Measurements from ENCODE around the gene PTK7.
A peak's percentile ranks its signal among the peaks of the same experiment; 100 is the strongest.

PTK7 gene

DNA sequence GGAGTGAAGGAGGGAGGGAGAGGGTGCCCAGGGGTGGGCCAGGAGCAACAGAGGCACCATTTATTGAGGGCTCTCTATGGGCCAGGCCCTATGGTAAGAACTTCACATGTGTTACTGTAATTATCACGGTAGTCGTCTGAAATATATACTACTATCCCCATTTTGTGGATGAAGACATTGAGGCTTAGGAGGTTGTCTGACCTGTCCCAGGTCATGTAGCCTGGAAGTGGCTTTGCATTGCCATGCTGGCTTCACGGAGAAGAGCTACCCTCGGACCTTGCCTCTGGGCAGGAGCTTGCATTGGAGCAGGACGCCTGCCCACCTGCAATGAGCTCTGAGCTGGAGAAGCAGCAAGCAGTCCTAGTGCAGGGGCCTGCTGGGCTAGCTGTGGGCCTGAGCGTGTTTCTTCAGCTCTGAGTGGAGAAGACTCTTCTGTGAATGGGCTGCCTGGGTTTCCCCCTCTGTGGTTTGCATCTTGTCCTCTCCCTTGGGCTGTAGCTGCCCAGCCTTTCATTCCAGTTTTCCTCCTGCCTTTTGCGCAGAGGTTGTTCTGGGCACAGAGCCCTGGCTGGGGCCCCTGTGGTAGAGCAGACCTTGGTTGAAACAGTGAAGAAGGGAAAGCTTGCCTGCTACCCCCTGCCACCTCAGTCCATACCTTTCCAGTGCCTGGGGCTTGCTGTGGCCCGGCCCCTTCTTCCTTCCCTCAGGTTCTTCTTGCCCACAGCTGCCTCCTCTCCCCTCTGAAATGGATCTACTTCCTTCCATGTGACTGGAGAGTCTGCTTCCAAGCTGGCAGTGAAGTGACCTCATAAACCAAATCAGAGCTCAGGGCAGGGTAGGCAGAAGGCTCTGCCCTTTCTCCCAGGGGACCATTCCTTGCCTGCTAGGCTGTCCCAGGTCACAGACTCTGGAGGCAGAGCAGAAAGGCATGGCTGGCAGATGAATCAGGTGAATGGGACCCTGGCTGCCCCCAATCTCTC, 70.9 kb downstream of the PTK7 start:
- H3K27me3 Mint-ChIP-seq: no peaks in the 10 kb centered on the region
- peaks cover 0 to 3% of the 10 kb centered on the region in 2 donors for H3K4me1 Mint-ChIP-seq
- H3K36me3 Mint-ChIP-seq: no peaks in the 10 kb centered on the region
- H3K4me3 Mint-ChIP-seq: no peak overlapping the region
- H3K27ac Mint-ChIP-seq: no peak overlapping the region
- DNase-seq (no peak), ATAC-seq (replicated peaks) (no peak)
- H3K9me3 Mint-ChIP-seq: no peaks in the 10 kb centered on the region

DNA sequence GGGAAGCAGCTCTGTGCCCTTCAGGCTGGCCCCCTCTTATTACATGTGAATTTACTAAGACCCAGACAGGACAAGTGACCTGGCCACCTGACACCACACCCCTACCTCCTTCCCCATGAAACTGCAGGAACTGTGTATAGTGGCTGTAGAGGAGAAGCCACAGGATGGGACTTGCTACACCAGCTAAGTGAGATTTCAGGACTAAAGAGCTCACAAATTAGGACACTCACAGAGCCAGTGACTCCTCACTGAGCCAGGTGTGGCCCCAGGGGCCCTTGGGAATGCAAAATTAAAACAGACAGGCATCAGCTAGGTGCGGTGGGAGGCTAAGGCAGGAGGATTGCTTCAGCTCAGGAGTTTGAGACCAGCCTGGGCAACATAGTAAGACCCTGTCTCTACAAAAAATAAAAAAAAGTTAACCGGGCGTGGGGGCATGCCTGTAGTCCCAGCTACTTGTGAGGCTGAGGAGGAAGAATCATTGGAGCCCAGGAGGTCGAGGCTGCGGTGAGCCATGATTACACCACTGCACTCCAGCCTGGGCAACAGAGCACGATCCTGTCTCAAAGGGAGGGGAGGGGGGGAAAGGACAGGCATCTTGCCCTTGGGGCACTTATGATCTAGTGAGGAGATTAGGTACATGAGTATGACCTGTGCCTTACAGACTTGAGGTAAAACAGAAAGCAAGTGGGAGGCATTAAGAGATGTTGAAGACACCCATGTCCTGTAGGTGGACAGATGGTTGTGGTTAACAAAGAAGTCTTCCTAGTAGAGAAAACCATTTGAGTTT, 71.8 kb downstream of the PTK7 start:
- Mint-ChIP-seq H3K27ac (peak overlapping the region; percentile 2), H3K27me3 (no peaks in the 10 kb centered on the region), H3K4me3 (no peak overlapping the region), H3K4me1 (peaks cover 0 to 3% of the 10 kb centered on the region in 2 donors), H3K9me3 (no peaks in the 10 kb centered on the region), H3K36me3 (no peaks in the 10 kb centered on the region)
- DNase-seq: no peak
- no peak for ATAC-seq (replicated peaks)

DNA sequence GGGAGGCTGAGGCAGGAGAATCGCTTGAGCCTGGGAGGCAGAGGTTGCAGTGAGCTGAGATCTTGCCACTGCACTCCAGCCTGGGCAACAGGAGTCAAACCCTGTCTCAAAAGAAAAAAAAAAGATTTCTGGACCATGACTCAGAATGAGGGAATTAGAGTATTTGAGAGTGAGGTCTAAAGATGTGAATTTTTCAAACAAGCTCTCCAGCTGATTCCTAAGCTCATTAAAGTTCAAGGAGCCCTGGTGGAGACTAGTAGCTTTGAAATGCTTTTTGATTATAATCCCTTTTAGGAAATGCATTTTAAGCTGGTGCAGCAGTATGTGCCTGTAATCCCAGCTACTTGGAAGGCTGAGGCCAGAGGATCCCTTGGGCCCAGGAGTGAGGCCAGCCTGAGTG, 73.2 kb downstream of the PTK7 start:
- ATAC-seq (replicated peaks) (no peak), DNase-seq (no peak)
- no peaks in the 10 kb centered on the region for H3K9me3 Mint-ChIP-seq
- H3K36me3 Mint-ChIP-seq: no peaks in the 10 kb centered on the region
- no peak overlapping the region for H3K4me3 Mint-ChIP-seq
- no peaks in the 10 kb centered on the region for H3K4me1 Mint-ChIP-seq
- no peaks in the 10 kb centered on the region for H3K27me3 Mint-ChIP-seq
- no peak overlapping the region for H3K27ac Mint-ChIP-seq

DNA sequence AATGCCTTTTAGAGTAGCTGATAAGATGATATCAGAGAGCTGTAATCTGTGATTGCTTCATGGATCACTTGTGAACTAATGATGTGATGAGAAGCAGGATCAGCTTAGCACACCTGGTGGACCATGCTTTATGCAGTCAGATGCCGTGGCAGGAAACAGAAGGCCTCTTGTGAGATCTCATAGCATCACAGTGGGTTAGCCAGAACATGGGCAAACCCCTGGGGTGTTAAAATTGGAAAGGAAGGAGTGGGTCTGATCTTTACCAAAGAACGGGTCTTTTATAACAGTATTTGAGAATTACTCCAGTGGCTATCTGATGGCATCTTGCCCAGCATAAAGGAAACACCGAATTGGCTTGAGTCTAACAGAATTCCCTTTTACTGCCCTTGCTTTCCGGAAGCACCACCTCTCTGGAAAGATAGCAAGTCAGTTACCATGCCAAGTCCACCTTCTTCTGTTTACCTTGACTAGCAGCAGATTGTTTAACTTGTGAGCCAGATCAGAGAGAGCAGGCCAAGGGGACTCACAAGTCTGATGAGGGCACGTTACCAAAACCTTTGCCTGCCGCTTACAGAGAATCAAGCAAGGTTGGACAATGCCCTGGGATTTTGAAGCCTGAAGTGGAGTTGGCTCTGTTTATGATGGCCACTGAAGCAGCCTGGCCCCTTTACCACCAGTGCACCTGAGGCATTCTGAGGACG, 74.1 kb downstream of the PTK7 start:
- DNase-seq: no peak
- H3K36me3 Mint-ChIP-seq: no peaks in the 10 kb centered on the region
- H3K9me3 Mint-ChIP-seq: no peaks in the 10 kb centered on the region
- no peak for ATAC-seq (replicated peaks)
- no peaks in the 10 kb centered on the region for H3K4me1 Mint-ChIP-seq
- H3K27ac Mint-ChIP-seq: no peak overlapping the region
- no peak overlapping the region for H3K4me3 Mint-ChIP-seq
- no peaks in the 10 kb centered on the region for H3K27me3 Mint-ChIP-seq

DNA sequence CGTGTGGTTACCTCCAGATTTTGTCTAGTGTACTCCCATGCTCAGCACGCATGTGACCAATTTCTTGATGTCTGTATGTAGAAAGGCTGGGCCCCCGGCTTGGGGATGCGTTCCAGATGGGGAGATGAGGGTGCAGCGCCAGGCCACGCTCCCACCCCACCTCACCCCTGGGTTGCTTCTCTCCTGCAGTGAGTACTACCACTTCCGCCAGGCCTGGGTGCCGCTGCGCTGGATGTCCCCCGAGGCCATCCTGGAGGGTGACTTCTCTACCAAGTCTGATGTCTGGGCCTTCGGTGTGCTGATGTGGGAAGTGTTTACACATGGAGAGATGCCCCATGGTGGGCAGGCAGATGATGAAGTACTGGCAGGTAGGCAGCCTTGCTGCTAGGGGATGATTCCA, 83.5 kb downstream of the PTK7 start:
- no peak overlapping the region for H3K4me3 Mint-ChIP-seq
- ATAC-seq (replicated peaks) (no peak), DNase-seq (no peak)
- H3K4me1 Mint-ChIP-seq: no peaks in the 10 kb centered on the region
- no peaks in the 10 kb centered on the region for H3K27me3 Mint-ChIP-seq
- H3K9me3 Mint-ChIP-seq: no peaks in the 10 kb centered on the region
- H3K27ac Mint-ChIP-seq: no peak overlapping the region
- no peaks in the 10 kb centered on the region for H3K36me3 Mint-ChIP-seq

DNA sequence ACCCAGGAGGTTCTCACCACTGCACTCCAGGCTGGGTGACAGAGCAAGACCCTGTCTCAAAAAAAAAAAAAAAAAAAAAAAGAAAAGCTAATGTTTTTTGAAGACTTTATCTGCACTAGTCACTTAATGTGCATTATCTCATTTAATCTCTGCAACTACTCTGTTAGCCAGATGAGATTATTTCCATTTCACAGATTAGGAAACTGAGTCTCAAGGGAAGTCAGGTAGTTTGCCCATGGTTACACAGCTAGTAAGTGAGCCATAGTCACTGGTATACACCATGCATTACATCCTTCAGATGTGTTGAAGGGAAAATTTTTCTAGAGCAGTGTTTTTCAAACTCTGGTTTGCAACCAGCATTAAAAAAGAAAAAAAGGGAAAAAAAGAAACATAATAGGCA, 87.8 kb downstream of the PTK7 start:
- Mint-ChIP-seq H3K27ac (no peak overlapping the region), H3K4me1 (no peaks in the 10 kb centered on the region), H3K9me3 (no peaks in the 10 kb centered on the region), H3K27me3 (no peaks in the 10 kb centered on the region), H3K4me3 (no peak overlapping the region), H3K36me3 (no peaks in the 10 kb centered on the region)
- ATAC-seq (replicated peaks) (no peak), DNase-seq (no peak)

DNA sequence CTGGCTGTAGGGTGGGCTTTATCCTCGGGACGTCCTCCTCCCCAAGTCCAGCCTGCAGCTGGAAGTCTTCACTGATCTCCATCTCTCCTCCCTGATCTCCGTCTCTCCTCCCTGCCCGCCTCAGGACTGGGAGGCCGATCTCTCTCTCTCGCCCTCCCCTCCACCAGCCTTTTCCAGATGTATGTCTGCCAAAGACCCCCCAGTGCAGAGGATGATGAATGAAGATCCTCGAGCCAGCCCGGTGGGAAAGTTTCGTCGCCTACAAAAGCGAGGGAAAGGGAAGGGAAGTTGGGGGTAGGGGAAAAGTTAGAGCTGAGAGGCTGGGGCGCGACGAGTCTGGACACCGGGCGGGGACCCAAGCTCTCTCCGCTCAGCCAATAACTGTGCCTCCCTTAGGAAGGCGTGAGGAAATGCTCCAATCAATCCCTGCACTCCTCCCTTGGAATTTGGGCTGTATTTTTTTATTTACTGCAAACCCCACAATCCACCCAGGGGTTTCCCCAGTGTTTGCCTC, 94.4 kb downstream of the PTK7 start:
- Mint-ChIP-seq H3K36me3 (peaks cover 9 to 27% of the 10 kb centered on the region in 2 donors), H3K27me3 (no peaks in the 10 kb centered on the region), H3K9me3 (no peaks in the 10 kb centered on the region), H3K4me1 (peaks cover 31 to 43% of the 10 kb centered on the region in 2 donors), H3K4me3 (peak overlapping the region; percentile 88 to 93), H3K27ac (peak overlapping the region; percentile 95)
- DNase-seq: no peak
- no peak for ATAC-seq (replicated peaks)

DNA sequence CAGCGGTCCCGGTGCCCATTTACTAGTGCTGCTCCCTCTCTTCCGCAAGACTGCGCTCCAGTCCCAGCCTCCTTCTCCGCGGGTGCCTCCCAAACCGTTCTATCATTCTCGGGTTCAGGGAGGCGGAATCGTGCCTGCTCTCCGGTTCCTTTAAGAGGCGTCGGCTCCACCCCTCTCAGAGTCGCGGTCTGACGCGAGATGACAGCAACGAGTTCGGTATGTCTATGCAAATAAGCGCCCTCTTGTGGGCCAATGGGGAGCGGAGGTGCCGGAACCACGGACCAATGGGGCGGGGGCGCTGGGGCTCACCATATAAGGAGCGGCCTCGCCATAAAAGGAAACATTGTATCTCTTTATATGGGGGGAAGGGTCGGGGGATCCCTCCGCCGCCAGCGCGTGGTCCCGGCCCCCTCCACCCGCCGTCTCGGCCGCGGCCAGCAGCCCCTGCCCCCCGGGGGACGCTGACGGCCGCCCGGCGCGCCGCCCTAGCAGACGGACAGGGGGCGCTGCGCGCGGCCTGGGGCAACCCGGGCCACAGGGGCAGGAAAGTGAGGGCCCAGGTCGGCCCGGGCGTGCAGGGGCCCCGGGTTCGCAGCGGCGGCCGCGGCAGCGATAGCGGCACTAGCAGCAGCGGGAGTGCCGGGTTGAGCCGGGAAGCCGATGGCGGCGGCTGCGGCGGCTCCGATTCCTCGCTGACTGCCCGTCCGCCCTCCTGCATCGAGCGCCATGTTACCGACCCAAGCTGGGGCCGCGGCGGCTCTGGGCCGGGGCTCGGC, 95.0 kb downstream of the PTK7 start, which contains the start of gene SRF:
Gene SRF (plus strand): TSS at position 339 of the 776 bp plus-strand sequence. CDS start 388 bp downstream, at position 727.
- no peaks in the 10 kb centered on the region for H3K9me3 Mint-ChIP-seq
- peak within 1 kb of the TSS; percentile 95 for H3K27ac Mint-ChIP-seq
- H3K4me3 Mint-ChIP-seq: peak within 1 kb of the TSS; percentile 88 to 93
- H3K4me1 Mint-ChIP-seq: peaks cover 34 to 49% of the 10 kb centered on the region in 2 donors
- H3K27me3 Mint-ChIP-seq: no peaks in the 10 kb centered on the region
- peak; percentile 98 for DNase-seq
- H3K36me3 Mint-ChIP-seq: peaks cover 12 to 33% of the 10 kb centered on the region in 2 donors
- peak; percentile 71 to 76 for ATAC-seq (replicated peaks)

DNA sequence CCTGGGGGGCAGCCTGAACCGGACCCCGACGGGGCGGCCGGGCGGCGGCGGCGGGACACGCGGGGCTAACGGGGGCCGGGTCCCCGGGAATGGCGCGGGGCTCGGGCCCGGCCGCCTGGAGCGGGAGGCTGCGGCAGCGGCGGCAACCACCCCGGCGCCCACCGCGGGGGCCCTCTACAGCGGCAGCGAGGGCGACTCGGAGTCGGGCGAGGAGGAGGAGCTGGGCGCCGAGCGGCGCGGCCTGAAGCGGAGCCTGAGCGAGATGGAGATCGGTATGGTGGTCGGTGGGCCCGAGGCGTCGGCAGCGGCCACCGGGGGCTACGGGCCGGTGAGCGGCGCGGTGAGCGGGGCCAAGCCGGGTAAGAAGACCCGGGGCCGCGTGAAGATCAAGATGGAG, 95.6 kb downstream of the PTK7 start:
- Mint-ChIP-seq H3K4me1 (peaks cover 34 to 49% of the 10 kb centered on the region in 2 donors), H3K27ac (peak overlapping the region; percentile 94), H3K9me3 (no peaks in the 10 kb centered on the region), H3K27me3 (no peaks in the 10 kb centered on the region), H3K4me3 (peak overlapping the region; percentile 88 to 93), H3K36me3 (peaks cover 13 to 39% of the 10 kb centered on the region in 2 donors)
- DNase-seq (no peak), ATAC-seq (replicated peaks) (peak; percentile 2 to 3)

DNA sequence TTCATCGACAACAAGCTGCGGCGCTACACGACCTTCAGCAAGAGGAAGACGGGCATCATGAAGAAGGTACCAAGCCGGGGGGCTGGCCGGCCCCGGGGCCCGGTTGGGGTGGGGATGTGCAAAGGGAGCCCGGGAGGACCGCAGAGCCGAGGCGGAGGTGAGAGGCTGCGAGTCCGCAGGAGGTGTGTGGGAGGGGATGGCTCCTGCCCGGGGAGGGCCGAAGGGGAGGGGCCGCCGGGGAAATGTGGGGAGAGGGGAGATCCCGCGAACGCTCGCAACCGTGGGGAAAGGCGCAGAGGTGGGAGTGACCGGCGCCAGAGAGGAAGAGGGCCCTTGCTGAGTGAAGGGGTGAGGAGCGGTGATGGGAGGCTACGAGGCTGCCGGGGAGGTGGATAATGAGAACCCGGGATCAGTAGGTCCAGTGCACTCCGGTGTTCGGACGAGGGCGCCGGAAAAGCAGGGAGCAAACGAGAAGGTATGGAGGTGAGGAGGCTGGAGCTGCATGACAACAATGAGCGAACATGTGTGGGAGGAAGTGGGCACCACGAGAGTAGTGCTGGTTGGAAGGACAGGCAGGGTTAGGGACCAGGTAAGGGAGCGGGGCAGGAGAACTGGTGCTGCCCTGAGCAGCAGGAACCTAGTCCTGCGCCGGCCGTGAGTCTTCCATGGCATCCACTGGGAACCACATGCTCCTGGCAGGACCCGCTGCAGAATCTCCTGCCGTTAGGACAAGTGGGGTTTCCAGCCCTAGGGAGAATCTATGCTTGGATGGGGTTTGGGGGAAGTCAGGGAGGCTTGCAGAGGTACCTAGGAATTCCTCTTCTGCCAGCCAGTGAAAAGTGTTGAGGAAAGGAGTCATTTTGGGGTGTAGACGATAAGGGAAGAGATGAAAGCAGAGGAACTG, 96.2 kb downstream of the PTK7 start:
- Mint-ChIP-seq H3K27me3 (no peaks in the 10 kb centered on the region), H3K36me3 (peaks cover 13 to 39% of the 10 kb centered on the region in 2 donors)

DNA sequence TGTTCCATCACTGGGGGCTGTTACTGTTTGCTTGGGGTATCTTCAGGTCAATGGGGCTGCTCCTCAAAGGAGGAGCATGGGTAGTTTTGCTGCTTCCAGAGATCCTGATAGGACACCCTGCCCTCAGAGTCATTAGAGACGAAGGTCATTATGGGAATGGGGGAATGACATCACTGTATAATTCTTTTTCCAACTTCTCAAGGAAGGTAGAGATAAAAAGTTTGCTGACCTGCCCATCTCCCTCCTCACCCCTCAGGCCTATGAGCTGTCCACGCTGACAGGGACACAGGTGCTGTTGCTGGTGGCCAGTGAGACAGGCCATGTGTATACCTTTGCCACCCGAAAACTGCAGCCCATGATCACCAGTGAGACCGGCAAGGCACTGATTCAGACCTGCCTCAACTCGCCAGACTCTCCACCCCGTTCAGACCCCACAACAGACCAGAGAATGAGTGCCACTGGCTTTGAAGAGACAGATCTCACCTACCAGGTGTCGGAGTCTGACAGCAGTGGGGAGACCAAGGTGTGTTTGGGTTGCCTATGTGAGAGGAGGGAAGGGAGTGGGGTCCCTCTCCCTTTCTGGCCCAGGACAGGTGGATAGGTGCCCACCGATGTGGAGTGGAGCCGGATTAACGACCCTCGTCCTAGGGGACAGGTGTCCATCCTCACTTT, 97.6 kb downstream of the PTK7 start:
- Mint-ChIP-seq H3K9me3 (no peaks in the 10 kb centered on the region), H3K27me3 (no peaks in the 10 kb centered on the region), H3K27ac (peak overlapping the region; percentile 76), H3K4me3 (peak overlapping the region; percentile 80 to 92), H3K36me3 (peaks cover 21 to 52% of the 10 kb centered on the region in 2 donors), H3K4me1 (peaks cover 36 to 49% of the 10 kb centered on the region in 2 donors)
- DNase-seq (no peak), ATAC-seq (replicated peaks) (no peak)

More for the DNA sequence above, 96.2 kb downstream of the PTK7 start:
- ATAC-seq (replicated peaks): no peak
- peak; percentile 47 for DNase-seq
- Mint-ChIP-seq H3K27ac (peak overlapping the region; percentile 94), H3K4me3 (peak overlapping the region; percentile 88 to 92), H3K9me3 (no peaks in the 10 kb centered on the region), H3K4me1 (peaks cover 34 to 49% of the 10 kb centered on the region in 2 donors)

Data from stimulated activated naive B cell treated with anti-CD40 and anti-IgM and Interleukin-4, amounts not matched to agents 10 μg/mL and 1 μg/mL and 100 μg/mL, for 72 hours (primary cell).